ENCODE data around the gene PLB1.
"Not testable (repeated sequence)": the region's sequence is repeated elsewhere in the genome, so short reads cannot be mapped to it uniquely, and the experiment has no call there.

The PLB1 gene

GRCh38 chr2:28465148-28465885 is 30.5 kb upstream of the PLB1 start:
- FAIRE-seq, result no peak

GRCh38 chr2:28469304-28469703 is 26.6 kb upstream of the PLB1 start:
- FAIRE-seq, result no peak

- FAIRE-seq, result no peak
These were observed 25.8 kb upstream of the PLB1 start for GRCh38 chr2:28469947-28470535.

- FAIRE-seq, result no peak
These were observed 25.1 kb upstream of the PLB1 start for GRCh38 chr2:28470759-28471158.

GRCh38 chr2:28471214-28471613 is 24.6 kb upstream of the PLB1 start:
- no peak for FAIRE-seq

GRCh38 chr2:28471701-28472236 is 24.1 kb upstream of the PLB1 start:
- FAIRE-seq, result no peak

- FAIRE-seq, result not testable (repeated sequence)
These were observed 23.2 kb upstream of the PLB1 start for GRCh38 chr2:28472641-28473040.

GRCh38 chr2:28475088-28475595 is 20.7 kb upstream of the PLB1 start:
- FAIRE-seq, result no peak

GRCh38 chr2:28477087-28477486 is 18.8 kb upstream of the PLB1 start:
- FAIRE-seq, result no peak

- FAIRE-seq, result no peak
These were observed 18.2 kb upstream of the PLB1 start for GRCh38 chr2:28477645-28478044.

GRCh38 chr2:28480403-28481049 is 15.3 kb upstream of the PLB1 start:
- FAIRE-seq, result no peak

GRCh38 chr2:28481905-28482304 is 14.0 kb upstream of the PLB1 start:
- FAIRE-seq, result no peak

GRCh38 chr2:28484835-28485234 is 11.0 kb upstream of the PLB1 start:
- no peak for FAIRE-seq

GRCh38 chr2:28486526-28486925 is 9.3 kb upstream of the PLB1 start:
- FAIRE-seq, result no peak

- FAIRE-seq, result no peak
These were observed 8.6 kb upstream of the PLB1 start for GRCh38 chr2:28487258-28487657.

GRCh38 chr2:28488083-28488830 is 7.6 kb upstream of the PLB1 start:
- FAIRE-seq, result no peak

GRCh38 chr2:28488858-28489575 is 6.8 kb upstream of the PLB1 start:
- FAIRE-seq, result no peak

- no peak for FAIRE-seq
These were observed 5.3 kb upstream of the PLB1 start for GRCh38 chr2:28490558-28490957.

GRCh38 chr2:28492282-28492681 is 3.6 kb upstream of the PLB1 start:
- no peak for FAIRE-seq

GRCh38 chr2:28493636-28494035 is 2.2 kb upstream of the PLB1 start:
- FAIRE-seq, result no peak

GRCh38 chr2:28496781-28497180 is 921 bp downstream of the PLB1 start:
- no peak for FAIRE-seq

GRCh38 chr2:28497206-28497605 is 1.3 kb downstream of the PLB1 start:
- no peak for FAIRE-seq
